Measurements from ENCODE around the gene TBC1D8.

- TF ChIP-seq ZNF121 (CRISPR knock-in tag; IDR thresholded peaks at IDR 0.05) (no peak), NFE2L1 (CRISPR knock-in tag; IDR thresholded peaks at IDR 0.05) (no peak), RELA (CRISPR knock-in tag; IDR thresholded peaks at IDR 0.05; ENCODE audit: borderline replicate concordance) (no peak)
These were observed 1.7 kb downstream of the TBC1D8 start for GRCh38 chr2:101149241-101150192.
